Osteocyte (in vitro differentiated cells): ENCODE results near the gene MAMDC2. TPM values are rescaled to one million over a fixed set of nuclear protein-coding genes. Genes with fewer than 3 reads are reported as not detected.

Source experiments
- DNase-seq: peaks from one replicate; pipeline ENCODE4 v3.0.0; 2021; ENCODE audit warnings: mixed read lengths; ENCODE audit not compliant: unreplicated experiment; ENCODE audit errors: extremely low spot score
- H3K27ac Mint-ChIP-seq: one replicate; pipeline ENCODE4 v1.8.0; 2021; ENCODE audit warnings: mild to moderate bottlenecking, mixed read lengths; ENCODE audit not compliant: unreplicated experiment
- H3K27me3 Mint-ChIP-seq: one replicate; pipeline ENCODE4 v1.8.0; 2021; ENCODE audit warnings: mixed read lengths; ENCODE audit not compliant: unreplicated experiment
- H3K36me3 Mint-ChIP-seq: one replicate; pipeline ENCODE4 v1.8.0; 2021; ENCODE audit warnings: mixed read lengths; ENCODE audit not compliant: unreplicated experiment
- H3K4me1 Mint-ChIP-seq: one replicate; pipeline ENCODE4 v1.8.0; 2021; ENCODE audit warnings: mixed read lengths; ENCODE audit not compliant: unreplicated experiment
- H3K4me3 Mint-ChIP-seq: one replicate; pipeline ENCODE4 v1.8.0; 2021; ENCODE audit warnings: mild to moderate bottlenecking, moderate library complexity, mixed read lengths; ENCODE audit not compliant: unreplicated experiment
- H3K9me3 Mint-ChIP-seq: one replicate; pipeline ENCODE4 v1.8.0; 2021; ENCODE audit warnings: mixed read lengths; ENCODE audit not compliant: unreplicated experiment
- CTCF ChIP-seq: fragments of 200-600 bp; sonication (generic); IDR thresholded peaks from 2 replicates; pipeline ENCODE4 v1.5.0; 2021; ENCODE audit warnings: antibody characterized with exemption, mild to moderate bottlenecking, moderate library complexity
- total RNA-seq: library from RNA; stranded (reverse); gene quantifications from 2 replicates; pipeline ENCODE4 v1.2.1, GENCODE V29; 2021

The MAMDC2 gene
- total RNA-seq, 1 donor from 2014 or later: 11.3 TPM

DNA sequence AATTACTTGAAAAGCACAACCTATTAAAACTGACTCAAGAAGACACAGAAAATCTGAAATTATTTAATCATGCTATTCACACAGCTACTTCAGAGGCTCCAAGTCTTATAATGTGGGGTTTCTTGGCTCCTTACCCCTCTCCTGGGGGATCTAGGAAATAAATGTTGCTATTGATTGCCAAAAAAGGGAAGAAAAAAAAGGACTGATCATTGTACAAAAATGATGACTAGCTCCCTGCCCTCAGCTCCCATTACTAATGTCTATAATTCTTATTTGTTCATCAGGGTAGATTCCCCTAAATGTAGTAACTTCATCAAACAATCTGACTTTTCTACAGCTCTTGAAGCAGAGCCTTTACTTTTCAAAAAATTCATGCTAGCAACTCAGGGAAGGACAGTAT lies 211.8 kb downstream of the MAMDC2 start:
- Mint-ChIP-seq H3K9me3 (no peaks in the 10 kb centered on the region), H3K27me3 (no peaks in the 10 kb centered on the region), H3K36me3 (peaks cover 2% of the 10 kb centered on the region), H3K4me1 (peaks cover 53% of the 10 kb centered on the region), H3K4me3 (peak overlapping the region; percentile 97), H3K27ac (peak overlapping the region; percentile 98)
- DNase-seq: no peak
- no peak for TF ChIP-seq CTCF

DNA sequence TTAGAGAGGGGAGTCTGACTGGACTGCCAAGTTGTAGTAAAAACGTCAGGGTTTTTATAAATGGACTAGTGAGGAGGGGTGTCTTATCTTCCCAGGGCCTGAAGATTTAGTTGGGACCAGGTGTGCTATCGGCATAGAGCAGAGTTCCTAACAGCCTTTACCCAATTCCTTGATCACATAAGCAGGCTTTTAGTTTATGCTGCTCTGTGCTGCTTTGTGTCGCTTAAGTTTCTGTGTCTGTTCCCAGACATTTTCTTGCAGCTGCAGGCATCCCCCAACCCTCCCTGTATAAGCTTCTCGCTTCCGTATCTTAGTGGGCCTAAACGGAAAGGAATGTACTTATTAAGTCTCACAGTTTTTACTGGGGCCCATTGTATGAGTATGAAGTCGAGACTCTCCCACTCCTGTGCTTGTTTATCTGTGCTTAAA lies 212.5 kb downstream of the MAMDC2 start:
- H3K9me3 Mint-ChIP-seq: no peaks in the 10 kb centered on the region
- H3K27me3 Mint-ChIP-seq: no peaks in the 10 kb centered on the region
- peak overlapping the region; percentile 98 for H3K27ac Mint-ChIP-seq
- H3K4me3 Mint-ChIP-seq: peak overlapping the region; percentile 97
- no peak for DNase-seq
- peaks cover 60% of the 10 kb centered on the region for H3K4me1 Mint-ChIP-seq
- H3K36me3 Mint-ChIP-seq: peaks cover 3% of the 10 kb centered on the region
- no peak for TF ChIP-seq CTCF

DNA sequence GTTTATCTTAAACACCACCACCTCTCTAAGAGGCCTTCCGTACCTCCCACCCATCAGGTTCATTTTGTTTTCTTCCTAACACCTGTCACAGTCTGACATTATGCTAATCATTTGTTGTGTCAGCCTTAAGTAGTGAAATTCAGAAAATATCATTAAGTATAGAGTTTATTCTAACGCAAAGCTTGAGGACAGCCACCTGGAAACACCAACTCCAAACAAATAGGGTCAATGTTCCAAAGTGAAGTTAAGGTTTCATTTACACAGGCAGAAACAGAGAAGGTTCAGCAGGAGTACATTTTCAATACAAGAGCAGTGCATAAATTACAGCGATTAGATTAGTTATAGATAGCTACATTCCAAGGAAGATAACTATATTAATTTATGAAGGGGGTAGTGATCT lies 213.9 kb downstream of the MAMDC2 start:
- no peaks in the 10 kb centered on the region for H3K9me3 Mint-ChIP-seq
- H3K4me1 Mint-ChIP-seq: peaks cover 73% of the 10 kb centered on the region
- no peak for DNase-seq
- H3K27ac Mint-ChIP-seq: peak overlapping the region; percentile 98
- H3K4me3 Mint-ChIP-seq: peak overlapping the region; percentile 97
- H3K27me3 Mint-ChIP-seq: no peaks in the 10 kb centered on the region
- peaks cover 16% of the 10 kb centered on the region for H3K36me3 Mint-ChIP-seq
- no peak for TF ChIP-seq CTCF

- H3K4me3 Mint-ChIP-seq: peak overlapping the region; percentile 97
These were observed 214.5 kb downstream of the MAMDC2 start for GRCh38 chr9:70257991-70258691.

More at GRCh38 chr9:70257991-70258691, 214.5 kb downstream of the MAMDC2 start:
- no peak for DNase-seq
- TF ChIP-seq CTCF: no peak
- no peaks in the 10 kb centered on the region for H3K9me3 Mint-ChIP-seq
- no peaks in the 10 kb centered on the region for H3K27me3 Mint-ChIP-seq
- H3K36me3 Mint-ChIP-seq: peaks cover 18% of the 10 kb centered on the region
- H3K27ac Mint-ChIP-seq: peak overlapping the region; percentile 98
- H3K4me1 Mint-ChIP-seq: peaks cover 79% of the 10 kb centered on the region
